ENCODE data around the gene UNC5C.

DNA sequence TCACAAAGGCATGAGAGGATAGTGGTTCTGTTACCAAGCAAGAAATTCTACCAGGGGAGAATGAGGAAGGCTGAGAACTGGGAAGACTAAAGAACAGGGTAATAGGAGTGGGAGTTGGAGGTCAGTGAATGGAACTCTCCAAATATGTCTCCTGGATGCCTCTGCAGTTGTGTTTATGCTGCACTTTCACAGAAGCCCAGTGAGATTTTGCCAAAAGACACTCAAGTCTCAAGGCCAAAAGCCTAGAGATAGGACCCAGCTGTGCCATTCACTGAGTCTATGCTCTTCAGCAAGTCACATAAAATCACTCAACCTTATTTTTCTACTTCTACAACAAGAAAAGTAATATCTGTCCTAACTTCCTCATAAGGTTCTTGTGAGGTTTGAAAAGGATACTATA lies 285.4 kb downstream of the UNC5C start:
- TF ChIP-seq, protein P1, sequence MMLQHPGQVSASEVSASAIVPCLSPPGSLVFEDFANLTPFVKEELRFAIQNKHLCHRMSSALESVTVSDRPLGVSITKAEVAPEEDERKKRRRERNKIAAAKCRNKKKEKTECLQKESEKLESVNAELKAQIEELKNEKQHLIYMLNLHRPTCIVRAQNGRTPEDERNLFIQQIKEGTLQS (IDR thresholded peaks at IDR 0.05; ENCODE audit: borderline replicate concordance, extremely low read depth, low read depth, low read length): no peak
- TF ChIP-seq CEBPB (IDR thresholded peaks at IDR 0.05; ENCODE audit: borderline replicate concordance in 1 of 2, low read depth in 2 of 2, low read length in 2 of 2): no peak
- TF ChIP-seq DPF2 (IDR thresholded peaks at IDR 0.05): no peak
- TF ChIP-seq, protein P2, sequence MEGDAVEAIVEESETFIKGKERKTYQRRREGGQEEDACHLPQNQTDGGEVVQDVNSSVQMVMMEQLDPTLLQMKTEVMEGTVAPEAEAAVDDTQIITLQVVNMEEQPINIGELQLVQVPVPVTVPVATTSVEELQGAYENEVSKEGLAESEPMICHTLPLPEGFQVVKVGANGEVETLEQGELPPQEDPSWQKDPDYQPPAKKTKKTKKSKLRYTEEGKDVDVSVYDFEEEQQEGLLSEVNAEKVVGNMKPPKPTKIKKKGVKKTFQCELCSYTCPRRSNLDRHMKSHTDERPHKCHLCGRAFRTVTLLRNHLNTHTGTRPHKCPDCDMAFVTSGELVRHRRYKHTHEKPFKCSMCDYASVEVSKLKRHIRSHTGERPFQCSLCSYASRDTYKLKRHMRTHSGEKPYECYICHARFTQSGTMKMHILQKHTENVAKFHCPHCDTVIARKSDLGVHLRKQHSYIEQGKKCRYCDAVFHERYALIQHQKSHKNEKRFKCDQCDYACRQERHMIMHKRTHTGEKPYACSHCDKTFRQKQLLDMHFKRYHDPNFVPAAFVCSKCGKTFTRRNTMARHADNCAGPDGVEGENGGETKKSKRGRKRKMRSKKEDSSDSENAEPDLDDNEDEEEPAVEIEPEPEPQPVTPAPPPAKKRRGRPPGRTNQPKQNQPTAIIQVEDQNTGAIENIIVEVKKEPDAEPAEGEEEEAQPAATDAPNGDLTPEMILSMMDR (IDR thresholded peaks at IDR 0.05 in 2 of 3, conservative IDR thresholded peaks at IDR 0.05 in 1 of 3; ENCODE audit: control insufficient read depth in 2 of 3, extremely low read depth in 1 of 3, insufficient read depth in 1 of 3, low read depth in 3 of 3, low read length in 3 of 3): no peak
- no peak for TF ChIP-seq CBFB (IDR thresholded peaks at IDR 0.05; ENCODE audit: low read depth)

Measured in GM12878 (cell line).